H9 (cell line): ENCODE results near the gene BCKDHB. TPM values are rescaled to one million over a fixed set of nuclear protein-coding genes. Genes with fewer than 3 reads are reported as not detected.

ENCODE experiments used
- DNase-seq: peaks from one replicate; pipeline ENCODE4 v3.0.0-alpha.2; 2017
- H2AFZ ChIP-seq: one replicate; pipeline ENCODE4 v1.6.1; 2013; ENCODE audit warnings: mild to moderate bottlenecking, low read length, control low read depth, moderate library complexity
- H2AK5ac ChIP-seq: 2 replicates; pipeline ENCODE4 v1.6.1; 2013; ENCODE audit warnings: low read length, control low read depth, mixed read lengths; ENCODE audit not compliant: insufficient read length
- H2BK120ac ChIP-seq: one replicate; pipeline ENCODE4 v1.6.1; 2013; ENCODE audit warnings: low read depth, mild to moderate bottlenecking, low read length, control low read depth, inconsistent platforms; ENCODE audit not compliant: poor library complexity, severe bottlenecking
- H2BK12ac ChIP-seq: 2 replicates; pipeline ENCODE4 v1.6.1; 2013; ENCODE audit warnings: low read length, control low read depth, mixed read lengths, low read depth; ENCODE audit not compliant: insufficient read length
- H2BK15ac ChIP-seq: 2 replicates; pipeline ENCODE4 v1.6.1; 2013; ENCODE audit warnings: low read depth, low read length, control low read depth
- H2BK20ac ChIP-seq: one replicate; pipeline ENCODE4 v1.6.1; 2013; ENCODE audit warnings: low read depth, mild to moderate bottlenecking, low read length, control low read depth, inconsistent platforms; ENCODE audit not compliant: poor library complexity, severe bottlenecking
- H2BK5ac ChIP-seq: 2 replicates; pipeline ENCODE4 v1.6.1; 2013; ENCODE audit warnings: low read length, control low read depth, mixed read lengths; ENCODE audit not compliant: insufficient read length
- H3K14ac ChIP-seq: 2 replicates; pipeline ENCODE4 v1.6.1; 2013; ENCODE audit warnings: low read length, control low read depth; ENCODE audit not compliant: insufficient read depth
- H3K18ac ChIP-seq: 2 replicates; pipeline ENCODE4 v1.6.1; 2013; ENCODE audit warnings: low read depth, mild to moderate bottlenecking, mixed read lengths, low read length, control low read depth; ENCODE audit not compliant: insufficient read length
- H3K23ac ChIP-seq: 2 replicates; pipeline ENCODE4 v1.6.1; 2013; ENCODE audit warnings: low read length, control low read depth, mixed read lengths, low read depth; ENCODE audit not compliant: insufficient read length
- H3K23me2 ChIP-seq: 2 replicates; pipeline ENCODE4 v1.6.1; 2013; ENCODE audit warnings: low read depth, mild to moderate bottlenecking, mixed read lengths, low read length, control low read depth; ENCODE audit not compliant: insufficient read length, poor library complexity, severe bottlenecking
- H3K27ac ChIP-seq: 2 replicates; pipeline ENCODE4 v1.5.1; 2013; ENCODE audit warnings: low read length, control low read depth, mixed read lengths, low read depth; ENCODE audit not compliant: insufficient read length
- H3K27me3 ChIP-seq: 2 replicates; pipeline ENCODE4 v1.6.1; 2013; ENCODE audit warnings: low read length, control low read depth, inconsistent platforms; ENCODE audit not compliant: insufficient read depth
- H3K4ac ChIP-seq: 2 replicates; pipeline ENCODE4 v1.6.1; 2013; ENCODE audit warnings: low read depth, mild to moderate bottlenecking, control low read depth, inconsistent platforms, low read length, moderate library complexity
- H3K4me1 ChIP-seq: 2 replicates; pipeline ENCODE4 v1.6.1; 2013; ENCODE audit warnings: low read length, control low read depth, inconsistent platforms; ENCODE audit not compliant: insufficient read depth
- H3K4me2 ChIP-seq: 2 replicates; pipeline ENCODE4 v1.6.1; 2013; ENCODE audit warnings: low read length, control low read depth, mixed read lengths; ENCODE audit not compliant: insufficient read length, insufficient read depth
- H3K56ac ChIP-seq: 2 replicates; pipeline ENCODE4 v1.6.1; 2013; ENCODE audit warnings: low read depth, mild to moderate bottlenecking, mixed read lengths, low read length, control low read depth; ENCODE audit not compliant: insufficient read length
- H3K79me1 ChIP-seq: 2 replicates; pipeline ENCODE4 v1.6.1; 2013; ENCODE audit warnings: low read depth, mild to moderate bottlenecking, moderate library complexity, low read length, control low read depth, inconsistent platforms; ENCODE audit not compliant: insufficient read depth, poor library complexity, severe bottlenecking
- H3K79me2 ChIP-seq: 2 replicates; pipeline ENCODE4 v1.6.1; 2013; ENCODE audit warnings: low read length, control low read depth, inconsistent platforms; ENCODE audit not compliant: insufficient read depth
- H3K9ac ChIP-seq: 2 replicates; pipeline ENCODE4 v1.6.1; 2013; ENCODE audit warnings: low read length, control low read depth, mixed read lengths; ENCODE audit not compliant: insufficient read length; ENCODE audit errors: extremely low read depth
- H3K9me3 ChIP-seq: one replicate; pipeline ENCODE4 v1.6.1; 2013; ENCODE audit warnings: low read depth, low read length, inconsistent platforms; ENCODE audit not compliant: control insufficient read depth
- H3T11ph ChIP-seq: one replicate; pipeline ENCODE4 v1.6.1; 2013; ENCODE audit warnings: mild to moderate bottlenecking, low read length, control low read depth, inconsistent platforms
- H4K20me1 ChIP-seq: one replicate; pipeline ENCODE4 v1.6.1; 2013; ENCODE audit not compliant: control insufficient read depth, insufficient read length, insufficient read depth
- H4K5ac ChIP-seq: 2 replicates; pipeline ENCODE4 v1.6.1; 2013; ENCODE audit warnings: low read depth, mild to moderate bottlenecking, mixed read lengths, low read length, control low read depth; ENCODE audit not compliant: insufficient read length
- H4K8ac ChIP-seq: replicated peaks from 2 replicates; pipeline ENCODE4 v1.6.1; 2013; ENCODE audit warnings: low read length, control low read depth, mixed read lengths, low read depth; ENCODE audit not compliant: insufficient read length
- H4K91ac ChIP-seq: 2 replicates; pipeline ENCODE4 v1.6.1; 2013; ENCODE audit warnings: low read depth, mild to moderate bottlenecking, moderate library complexity, mixed read lengths, low read length, control low read depth; ENCODE audit not compliant: insufficient read length
- H3K27ac Mint-ChIP-seq, 3 experiments: 2 replicates in 2 of 3; 3 replicates in 1 of 3; pipeline ENCODE4 v1.8.0; 2020 to 2021; ENCODE audit warnings: mixed read lengths in 3 of 3, mild to moderate bottlenecking in 1 of 3, moderate library complexity in 1 of 3
- H3K27me3 Mint-ChIP-seq: 2 replicates; pipeline ENCODE4 v1.8.0; 2021; ENCODE audit warnings: low read depth, mild to moderate bottlenecking, moderate library complexity, mixed read lengths
- H3K36me3 Mint-ChIP-seq, 3 experiments: 2 replicates in 2 of 3; 3 replicates in 1 of 3; pipeline ENCODE4 v1.8.0; 2020 to 2021; ENCODE audit warnings: low read depth in 3 of 3, mixed read lengths in 3 of 3; ENCODE audit not compliant: insufficient read depth in 1 of 3
- H3K4me1 Mint-ChIP-seq, 2 experiments: 2 replicates each; pipeline ENCODE4 v1.8.0; 2020; ENCODE audit warnings: mixed read lengths in 2 of 2
- H3K4me3 Mint-ChIP-seq, 2 experiments: 2 replicates in 1 of 2; 3 replicates in 1 of 2; pipeline ENCODE4 v1.8.0; 2020 to 2021; ENCODE audit warnings: mild to moderate bottlenecking in 2 of 2, mixed read lengths in 2 of 2, moderate library complexity in 1 of 2
- H3K9me3 Mint-ChIP-seq, 2 experiments: 2 replicates in 1 of 2; 3 replicates in 1 of 2; pipeline ENCODE4 v1.8.0; 2020; ENCODE audit warnings: mild to moderate bottlenecking in 2 of 2, mixed read lengths in 2 of 2, moderate library complexity in 1 of 2
- WGBS: extraction: QIAGEN DNeasy Blood & Tissue Kit; methylation state at CpG from one replicate; pipeline ENCODE4 v1.1.7; 2013; ENCODE audit warnings: missing lambda C conversion rate, low lambda C conversion rate, mixed read lengths; ENCODE audit not compliant: insufficient read length; ENCODE audit errors: extremely low coverage; 5-methylcytosine and 5-hydroxymethylcytosine counted together
- total RNA-seq: library from RNA; stranded (reverse); gene quantifications from 2 replicates; pipeline ENCODE4 v1.2.1, GENCODE V29; 2021
- TF ChIP-seq, protein P1 (sequence below): fragments of 200-600 bp; sonication (generic); conservative IDR thresholded peaks from 3 replicates; pipeline ENCODE4 v1.8.0; 2021; ENCODE audit warnings: antibody characterized with exemption, mild to moderate bottlenecking

The BCKDHB gene
- total RNA-seq, 1 experiment from 2014 or later = 26.6 TPM

DNA sequence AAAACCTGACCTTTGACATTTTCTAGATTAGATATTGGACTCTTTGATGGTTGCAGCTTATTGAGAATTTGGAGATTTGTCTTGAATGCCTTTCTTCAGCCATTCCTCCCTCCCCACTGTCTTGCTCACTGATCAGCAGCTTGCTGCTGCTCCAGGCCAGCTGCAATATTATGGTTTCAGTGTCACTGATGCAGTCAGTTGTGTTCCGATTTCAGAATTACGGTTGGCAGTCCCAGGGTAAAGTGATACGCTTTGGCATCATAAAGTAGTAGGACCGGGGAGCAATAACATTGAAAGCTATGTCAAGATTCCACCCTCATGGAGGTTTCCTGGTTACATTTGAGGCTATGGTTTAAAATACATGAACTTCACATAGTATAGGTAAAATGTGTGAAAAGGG, 152.6 kb downstream of the BCKDHB start:
- Histone ChIP-seq H3K9me3 (no peaks in the 10 kb centered on the region), H3K56ac (no peak overlapping the region), H4K91ac (no peak overlapping the region), H2AK5ac (no peak overlapping the region), H3K79me2 (no peaks in the 10 kb centered on the region), H3K4ac (no peak overlapping the region), H3K79me1 (no peaks in the 10 kb centered on the region), H3K23ac (no peak overlapping the region), H3K27me3 (no peaks in the 10 kb centered on the region; the same call in 1 of the 2 replicates), H2BK12ac (no peak overlapping the region), H3K4me2 (no peak overlapping the region), H2AFZ (no peak overlapping the region), H2BK5ac (no peak overlapping the region), H3K18ac (no peak overlapping the region), H2BK120ac (no peak overlapping the region), H4K5ac (no peak overlapping the region), H3K27ac (no peak overlapping the region), H2BK15ac (no peak overlapping the region), H3T11ph (no peak overlapping the region), H3K23me2 (no peaks in the 10 kb centered on the region), H2BK20ac (no peak overlapping the region), H4K20me1 (no peaks in the 10 kb centered on the region), H3K14ac (no peak overlapping the region), H4K8ac (no peak overlapping the region), H3K9ac (no peak overlapping the region), H3K4me1 (no peaks in the 10 kb centered on the region)
- WGBS = no CpG with 5 or more reads among the region's 4 CpGs
- no peak for DNase-seq
- Mint-ChIP-seq H3K4me1 (no peaks in the 10 kb centered on the region), H3K27me3 (no peaks in the 10 kb centered on the region), H3K27ac (no peak overlapping the region), H3K9me3 (no peaks in the 10 kb centered on the region), H3K36me3 (no peaks in the 10 kb centered on the region), H3K4me3 (no peak overlapping the region)
- TF ChIP-seq, protein P1, sequence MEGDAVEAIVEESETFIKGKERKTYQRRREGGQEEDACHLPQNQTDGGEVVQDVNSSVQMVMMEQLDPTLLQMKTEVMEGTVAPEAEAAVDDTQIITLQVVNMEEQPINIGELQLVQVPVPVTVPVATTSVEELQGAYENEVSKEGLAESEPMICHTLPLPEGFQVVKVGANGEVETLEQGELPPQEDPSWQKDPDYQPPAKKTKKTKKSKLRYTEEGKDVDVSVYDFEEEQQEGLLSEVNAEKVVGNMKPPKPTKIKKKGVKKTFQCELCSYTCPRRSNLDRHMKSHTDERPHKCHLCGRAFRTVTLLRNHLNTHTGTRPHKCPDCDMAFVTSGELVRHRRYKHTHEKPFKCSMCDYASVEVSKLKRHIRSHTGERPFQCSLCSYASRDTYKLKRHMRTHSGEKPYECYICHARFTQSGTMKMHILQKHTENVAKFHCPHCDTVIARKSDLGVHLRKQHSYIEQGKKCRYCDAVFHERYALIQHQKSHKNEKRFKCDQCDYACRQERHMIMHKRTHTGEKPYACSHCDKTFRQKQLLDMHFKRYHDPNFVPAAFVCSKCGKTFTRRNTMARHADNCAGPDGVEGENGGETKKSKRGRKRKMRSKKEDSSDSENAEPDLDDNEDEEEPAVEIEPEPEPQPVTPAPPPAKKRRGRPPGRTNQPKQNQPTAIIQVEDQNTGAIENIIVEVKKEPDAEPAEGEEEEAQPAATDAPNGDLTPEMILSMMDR = no peak
